Measurements from ENCODE around the gene GADL1. TPM values are rescaled to one million over a fixed set of nuclear protein-coding genes. Genes with fewer than 3 reads are reported as not detected.

GADL1 gene
- total RNA-seq, 1 experiment from 2014 or later = 0.09 TPM

DNA sequence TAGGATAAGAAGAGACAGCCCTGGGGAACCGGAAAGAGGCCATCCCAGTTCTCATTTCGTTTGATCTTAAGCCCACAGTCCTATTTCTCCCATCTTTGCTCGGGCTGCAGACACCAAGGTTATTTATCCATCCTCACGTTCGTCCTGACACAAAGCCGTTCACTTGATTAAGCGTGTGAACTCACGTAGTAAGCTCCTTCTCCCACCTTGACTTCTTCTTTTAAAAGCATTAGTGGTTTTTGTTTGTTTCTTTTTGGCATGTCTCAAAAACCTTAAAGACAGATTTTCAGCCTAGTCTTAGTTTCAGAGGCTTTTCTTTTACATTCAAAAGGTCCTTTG, 217.1 kb downstream of the GADL1 start:
- no peak overlapping the region for H2BK120ac ChIP-seq (ENCODE audit: low read depth, low read length, poor library complexity, severe bottlenecking)
- no peaks in the 10 kb centered on the region for H3K23me2 ChIP-seq (ENCODE audit: insufficient read length, low read depth, low read length, poor library complexity, severe bottlenecking)
- Mint-ChIP-seq H3K27me3 (ENCODE audit: low read depth) (no peaks in the 10 kb centered on the region), H3K36me3 (ENCODE audit: insufficient read depth in 1 of 3, low read depth in 3 of 3) (peaks cover 34 to 56% (median 40%) of the 10 kb centered on the region in 3 experiments; a peak in 6 of 7 replicates), H3K9me3 (no peaks in the 10 kb centered on the region), H3K4me1 (peaks cover 23 to 28% of the 10 kb centered on the region in 2 experiments), H3K4me3 (no peak overlapping the region), H3K27ac (no peak overlapping the region)
- TF ChIP-seq, protein P1, sequence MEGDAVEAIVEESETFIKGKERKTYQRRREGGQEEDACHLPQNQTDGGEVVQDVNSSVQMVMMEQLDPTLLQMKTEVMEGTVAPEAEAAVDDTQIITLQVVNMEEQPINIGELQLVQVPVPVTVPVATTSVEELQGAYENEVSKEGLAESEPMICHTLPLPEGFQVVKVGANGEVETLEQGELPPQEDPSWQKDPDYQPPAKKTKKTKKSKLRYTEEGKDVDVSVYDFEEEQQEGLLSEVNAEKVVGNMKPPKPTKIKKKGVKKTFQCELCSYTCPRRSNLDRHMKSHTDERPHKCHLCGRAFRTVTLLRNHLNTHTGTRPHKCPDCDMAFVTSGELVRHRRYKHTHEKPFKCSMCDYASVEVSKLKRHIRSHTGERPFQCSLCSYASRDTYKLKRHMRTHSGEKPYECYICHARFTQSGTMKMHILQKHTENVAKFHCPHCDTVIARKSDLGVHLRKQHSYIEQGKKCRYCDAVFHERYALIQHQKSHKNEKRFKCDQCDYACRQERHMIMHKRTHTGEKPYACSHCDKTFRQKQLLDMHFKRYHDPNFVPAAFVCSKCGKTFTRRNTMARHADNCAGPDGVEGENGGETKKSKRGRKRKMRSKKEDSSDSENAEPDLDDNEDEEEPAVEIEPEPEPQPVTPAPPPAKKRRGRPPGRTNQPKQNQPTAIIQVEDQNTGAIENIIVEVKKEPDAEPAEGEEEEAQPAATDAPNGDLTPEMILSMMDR (conservative IDR thresholded peaks at IDR 0.05) = no peak
- H3K23ac ChIP-seq (ENCODE audit: insufficient read length, low read depth, low read length) = no peak overlapping the region
- H2BK20ac ChIP-seq (ENCODE audit: low read depth, low read length, poor library complexity, severe bottlenecking) = no peak overlapping the region
- H2AFZ ChIP-seq (ENCODE audit: low read length) = no peak overlapping the region
- H4K8ac ChIP-seq (replicated peaks; ENCODE audit: insufficient read length, low read depth, low read length) = no peak overlapping the region
- H2BK5ac ChIP-seq (ENCODE audit: insufficient read length, low read length) = no peak overlapping the region
- no peaks in the 10 kb centered on the region for H3K79me1 ChIP-seq (ENCODE audit: insufficient read depth, low read depth, low read length, poor library complexity, severe bottlenecking)
- no peak overlapping the region for H3K14ac ChIP-seq (ENCODE audit: insufficient read depth, low read length)
- H4K20me1 ChIP-seq (ENCODE audit: control insufficient read depth, insufficient read depth, insufficient read length) = no peaks in the 10 kb centered on the region
- H3T11ph ChIP-seq (ENCODE audit: low read length) = no peak overlapping the region
- no peak overlapping the region for H3K18ac ChIP-seq (ENCODE audit: insufficient read length, low read depth, low read length)
- no peak overlapping the region for H2AK5ac ChIP-seq (ENCODE audit: insufficient read length, low read length)
- H3K27ac ChIP-seq (ENCODE audit: insufficient read length, low read depth, low read length) = no peak overlapping the region
- no peaks in the 10 kb centered on the region for H3K9me3 ChIP-seq (ENCODE audit: control insufficient read depth, low read depth, low read length)
- no peak overlapping the region for H3K4me2 ChIP-seq (ENCODE audit: insufficient read depth, insufficient read length, low read length)
- H3K79me2 ChIP-seq (ENCODE audit: insufficient read depth, low read length) = 0 out of 2 replicates have a peak, but pooled peaks cover 2% of the 10 kb centered on the region
- no CpG with 5 or more reads among the region's 8 CpGs for WGBS (ENCODE audit: extremely low coverage, insufficient read length, low lambda C conversion rate)
- H3K4me1 ChIP-seq (ENCODE audit: insufficient read depth, low read length) = no peaks in the 10 kb centered on the region
- H3K56ac ChIP-seq (ENCODE audit: insufficient read length, low read depth, low read length) = no peak overlapping the region
- H3K4ac ChIP-seq (ENCODE audit: low read depth, low read length) = no peak overlapping the region
- no peaks in the 10 kb centered on the region for H3K27me3 ChIP-seq (ENCODE audit: insufficient read depth, low read length)
- no peak overlapping the region for H2BK12ac ChIP-seq (ENCODE audit: insufficient read length, low read depth, low read length)
- no peak overlapping the region for H4K91ac ChIP-seq (ENCODE audit: insufficient read length, low read depth, low read length)
- no peak overlapping the region for H2BK15ac ChIP-seq (ENCODE audit: low read depth, low read length)
- H4K5ac ChIP-seq (ENCODE audit: insufficient read length, low read depth, low read length) = no peak overlapping the region
- DNase-seq = no peak
- no peak overlapping the region for H3K9ac ChIP-seq (ENCODE audit: extremely low read depth, insufficient read length, low read length)

All from H9 (cell line).